Measurements from ENCODE around the gene GLDC.

GRCh38 chr9:6579613-6580012 is 65.9 kb downstream of the GLDC start:
- TF ChIP-seq POLR2A (IDR thresholded peaks at IDR 0.05), result no peak
- TF ChIP-seq CTCF (IDR thresholded peaks at IDR 0.05), result no peak
- no peak for TF ChIP-seq EP300 (IDR thresholded peaks at IDR 0.05)

Data from suprapubic skin (tissue), 3 donors.